ENCODE data around the gene HYDIN.
"Not testable (repeated sequence)": the region's sequence is repeated elsewhere in the genome, so short reads cannot be mapped to it uniquely, and the experiment has no call there.

Gene HYDIN

GRCh38 chr16:71109656-71110208 is 120.8 kb downstream of the HYDIN start:
- DNase-seq (ENCODE audit: low read depth), result not testable (repeated sequence)

- DNase-seq (ENCODE audit: low read depth), result not testable (repeated sequence)
Measured at GRCh38 chr16:71105881-71106280, 124.6 kb downstream of the HYDIN start.

GRCh38 chr16:71083573-71083972 is 146.9 kb downstream of the HYDIN start:
- not testable (repeated sequence) for DNase-seq (ENCODE audit: low read depth)

GRCh38 chr16:71080777-71081176 is 149.7 kb downstream of the HYDIN start:
- DNase-seq (ENCODE audit: low read depth), result not testable (repeated sequence)

GRCh38 chr16:71080262-71080661 is 150.3 kb downstream of the HYDIN start:
- DNase-seq (ENCODE audit: low read depth), result not testable (repeated sequence)

GRCh38 chr16:71070651-71071050 is 159.9 kb downstream of the HYDIN start:
- not testable (repeated sequence) for DNase-seq (ENCODE audit: low read depth)

GRCh38 chr16:71069842-71070241 is 160.7 kb downstream of the HYDIN start:
- DNase-seq (ENCODE audit: low read depth), result not testable (repeated sequence)

- not testable (repeated sequence) for DNase-seq (ENCODE audit: low read depth)
Measured at GRCh38 chr16:71053897-71054609, 176.5 kb downstream of the HYDIN start.

- not testable (repeated sequence) for DNase-seq (ENCODE audit: low read depth)
Measured at GRCh38 chr16:71050307-71050706, 180.2 kb downstream of the HYDIN start.

- not testable (repeated sequence) for DNase-seq (ENCODE audit: low read depth)
Measured at GRCh38 chr16:71039368-71040111, 191.0 kb downstream of the HYDIN start.

GRCh38 chr16:71038421-71038820 is 192.1 kb downstream of the HYDIN start:
- not testable (repeated sequence) for DNase-seq (ENCODE audit: low read depth)

- DNase-seq (ENCODE audit: low read depth), result not testable (repeated sequence)
Measured at GRCh38 chr16:71037987-71038386, 192.5 kb downstream of the HYDIN start.

GRCh38 chr16:71028032-71028727 is 202.3 kb downstream of the HYDIN start:
- DNase-seq (ENCODE audit: low read depth), result not testable (repeated sequence)

GRCh38 chr16:71027511-71027910 is 203.0 kb downstream of the HYDIN start:
- not testable (repeated sequence) for DNase-seq (ENCODE audit: low read depth)

- DNase-seq (ENCODE audit: low read depth), result not testable (repeated sequence)
Measured at GRCh38 chr16:71023851-71024439, 206.6 kb downstream of the HYDIN start.

GRCh38 chr16:71021961-71022537 is 208.5 kb downstream of the HYDIN start:
- not testable (repeated sequence) for DNase-seq (ENCODE audit: low read depth)

- DNase-seq (ENCODE audit: low read depth), result not testable (repeated sequence)
Measured at GRCh38 chr16:71019067-71019682, 211.3 kb downstream of the HYDIN start.

GRCh38 chr16:71015419-71015818 is 215.1 kb downstream of the HYDIN start:
- DNase-seq (ENCODE audit: low read depth), result not testable (repeated sequence)

GRCh38 chr16:71009440-71010223 is 220.9 kb downstream of the HYDIN start:
- DNase-seq (ENCODE audit: low read depth), result peak; percentile 0

GRCh38 chr16:71006516-71006915 is 224.0 kb downstream of the HYDIN start:
- not testable (repeated sequence) for DNase-seq (ENCODE audit: low read depth)
